Activated naive CD4-positive, alpha-beta T cell treated with anti-CD3 and anti-CD28 coated beads, Interleukin-2, amount 50 U/mL, for 24 hours (primary cell): ENCODE measurements around the gene TMEM87A.
"Not testable (repeated sequence)": the region's sequence is repeated elsewhere in the genome, so short reads cannot be mapped to it uniquely, and the experiment has no call there.

ENCODE experiments used
- H3K27ac Mint-ChIP-seq: one replicate; pipeline ENCODE4 v1.8.0; 2021; ENCODE audit warnings: mild to moderate bottlenecking, mixed read lengths
- H3K27me3 Mint-ChIP-seq: one replicate; pipeline ENCODE4 v1.8.0; 2021; ENCODE audit warnings: mixed read lengths
- H3K36me3 Mint-ChIP-seq: one replicate; pipeline ENCODE4 v1.8.0; 2021; ENCODE audit warnings: mixed read lengths
- H3K4me1 Mint-ChIP-seq: one replicate; pipeline ENCODE4 v1.8.0; 2021; ENCODE audit warnings: mixed read lengths
- H3K4me3 Mint-ChIP-seq: one replicate; pipeline ENCODE4 v1.8.0; 2021; ENCODE audit warnings: mild to moderate bottlenecking, mixed read lengths
- H3K9me3 Mint-ChIP-seq: one replicate; pipeline ENCODE4 v1.8.0; 2021; ENCODE audit warnings: mixed read lengths

The TMEM87A gene

GRCh38 chr15:42272939-42273899 lies at the start of gene TMEM87A, which contains the start of gene GANC:
Gene TMEM87A, minus strand, starts transcription at chr15:42273433. Its CDS starts 35 bp downstream, at chr15:42273398.
Gene GANC, plus strand, starts transcription at chr15:42273201. Its CDS starts 1,281 bp downstream, at chr15:42274482.
- Mint-ChIP-seq H3K4me3 (peak within 1 kb of the TSS; percentile 96), H3K27ac (peak within 1 kb of the TSS; percentile 100), H3K27me3 (no peaks in the 10 kb centered on the region), H3K9me3 (no peaks in the 10 kb centered on the region), H3K36me3 (peaks cover 4% of the 10 kb centered on the region), H3K4me1 (peaks cover 61% of the 10 kb centered on the region)

GRCh38 chr15:42319206-42319605 lies 46.0 kb upstream of the TMEM87A start:
- no peak overlapping the region for H3K4me3 Mint-ChIP-seq
- H3K9me3 Mint-ChIP-seq, result no peaks in the 10 kb centered on the region
- H3K27ac Mint-ChIP-seq, result no peak overlapping the region
- no peaks in the 10 kb centered on the region for H3K4me1 Mint-ChIP-seq
- H3K27me3 Mint-ChIP-seq, result no peaks in the 10 kb centered on the region
- peaks cover 29% of the 10 kb centered on the region for H3K36me3 Mint-ChIP-seq

- H3K4me1 Mint-ChIP-seq, H3K27me3 Mint-ChIP-seq, H3K9me3 Mint-ChIP-seq, H3K4me3 Mint-ChIP-seq, H3K27ac Mint-ChIP-seq: not testable (repeated sequence)
- H3K36me3 Mint-ChIP-seq, result peaks cover 18% of the 10 kb centered on the region
These were observed 43.1 kb upstream of the TMEM87A start for GRCh38 chr15:42316282-42316805.

- H3K4me3 Mint-ChIP-seq, result no peak overlapping the region
- peaks cover 17% of the 10 kb centered on the region for H3K36me3 Mint-ChIP-seq
- H3K4me1 Mint-ChIP-seq, result no peaks in the 10 kb centered on the region
- H3K27me3 Mint-ChIP-seq, result no peaks in the 10 kb centered on the region
- no peak overlapping the region for H3K27ac Mint-ChIP-seq
- H3K9me3 Mint-ChIP-seq, result no peaks in the 10 kb centered on the region
These were observed 42.3 kb upstream of the TMEM87A start for GRCh38 chr15:42315521-42315920.

GRCh38 chr15:42314818-42315217 lies 41.6 kb upstream of the TMEM87A start:
- Mint-ChIP-seq H3K27me3 (no peaks in the 10 kb centered on the region), H3K36me3 (peaks cover 21% of the 10 kb centered on the region), H3K9me3 (no peaks in the 10 kb centered on the region), H3K4me1 (no peaks in the 10 kb centered on the region), H3K4me3 (no peak overlapping the region), H3K27ac (no peak overlapping the region)

- Mint-ChIP-seq H3K4me3 (no peak overlapping the region), H3K27ac (no peak overlapping the region), H3K9me3 (no peaks in the 10 kb centered on the region), H3K36me3 (peaks cover 21% of the 10 kb centered on the region), H3K4me1 (no peaks in the 10 kb centered on the region), H3K27me3 (no peaks in the 10 kb centered on the region)
These were observed 40.2 kb upstream of the TMEM87A start for GRCh38 chr15:42313463-42313862.

- peaks cover 18% of the 10 kb centered on the region for H3K36me3 Mint-ChIP-seq
- H3K9me3 Mint-ChIP-seq, result peaks cover 5% of the 10 kb centered on the region
- H3K4me1 Mint-ChIP-seq, result no peaks in the 10 kb centered on the region
- no peaks in the 10 kb centered on the region for H3K27me3 Mint-ChIP-seq
- no peak overlapping the region for H3K4me3 Mint-ChIP-seq
- H3K27ac Mint-ChIP-seq, result no peak overlapping the region
These were observed 33.4 kb upstream of the TMEM87A start for GRCh38 chr15:42306681-42307080.

GRCh38 chr15:42301004-42301403 lies 27.8 kb upstream of the TMEM87A start:
- H3K4me1 Mint-ChIP-seq, H3K4me3 Mint-ChIP-seq, H3K27me3 Mint-ChIP-seq, H3K9me3 Mint-ChIP-seq, H3K27ac Mint-ChIP-seq: not testable (repeated sequence)
- peaks cover 29% of the 10 kb centered on the region for H3K36me3 Mint-ChIP-seq

- no peaks in the 10 kb centered on the region for H3K4me1 Mint-ChIP-seq
- no peak overlapping the region for H3K4me3 Mint-ChIP-seq
- no peaks in the 10 kb centered on the region for H3K27me3 Mint-ChIP-seq
- H3K36me3 Mint-ChIP-seq, result peaks cover 21% of the 10 kb centered on the region
- no peaks in the 10 kb centered on the region for H3K9me3 Mint-ChIP-seq
- H3K27ac Mint-ChIP-seq, result no peak overlapping the region
These were observed 15.9 kb upstream of the TMEM87A start for GRCh38 chr15:42289166-42289565.

GRCh38 chr15:42287931-42288330 lies 14.7 kb upstream of the TMEM87A start:
- H3K9me3 Mint-ChIP-seq, result no peaks in the 10 kb centered on the region
- no peaks in the 10 kb centered on the region for H3K4me1 Mint-ChIP-seq
- H3K4me3 Mint-ChIP-seq, result no peak overlapping the region
- no peak overlapping the region for H3K27ac Mint-ChIP-seq
- H3K36me3 Mint-ChIP-seq, result peaks cover 21% of the 10 kb centered on the region
- no peaks in the 10 kb centered on the region for H3K27me3 Mint-ChIP-seq

GRCh38 chr15:42286445-42287029 lies 13.3 kb upstream of the TMEM87A start:
- H3K27ac Mint-ChIP-seq, result no peak overlapping the region
- H3K4me3 Mint-ChIP-seq, result no peak overlapping the region
- H3K4me1 Mint-ChIP-seq, result no peaks in the 10 kb centered on the region
- peaks cover 18% of the 10 kb centered on the region for H3K36me3 Mint-ChIP-seq
- no peaks in the 10 kb centered on the region for H3K9me3 Mint-ChIP-seq
- no peaks in the 10 kb centered on the region for H3K27me3 Mint-ChIP-seq

GRCh38 chr15:42285034-42285433 lies 11.8 kb upstream of the TMEM87A start:
- Mint-ChIP-seq H3K27ac (no peak overlapping the region), H3K9me3 (no peaks in the 10 kb centered on the region), H3K4me1 (no peaks in the 10 kb centered on the region), H3K4me3 (no peak overlapping the region), H3K27me3 (no peaks in the 10 kb centered on the region), H3K36me3 (peaks cover 13% of the 10 kb centered on the region)

- H3K27ac Mint-ChIP-seq, result no peak overlapping the region
- no peaks in the 10 kb centered on the region for H3K9me3 Mint-ChIP-seq
- no peaks in the 10 kb centered on the region for H3K4me1 Mint-ChIP-seq
- H3K27me3 Mint-ChIP-seq, result no peaks in the 10 kb centered on the region
- H3K36me3 Mint-ChIP-seq, result peaks cover 13% of the 10 kb centered on the region
- H3K4me3 Mint-ChIP-seq, result no peak overlapping the region
These were observed 11.3 kb upstream of the TMEM87A start for GRCh38 chr15:42284551-42284950.

- Mint-ChIP-seq H3K4me1 (no peaks in the 10 kb centered on the region), H3K9me3 (no peaks in the 10 kb centered on the region), H3K36me3 (peaks cover 10% of the 10 kb centered on the region), H3K4me3 (no peak overlapping the region), H3K27me3 (no peaks in the 10 kb centered on the region), H3K27ac (no peak overlapping the region)
These were observed 10.4 kb upstream of the TMEM87A start for GRCh38 chr15:42283671-42284070.

GRCh38 chr15:42282926-42283325 lies 9.7 kb upstream of the TMEM87A start:
- Mint-ChIP-seq H3K9me3 (no peaks in the 10 kb centered on the region), H3K4me3 (no peak overlapping the region)

GRCh38 chr15:42282344-42282743 lies 9.1 kb upstream of the TMEM87A start:
- Mint-ChIP-seq H3K27me3 (no peaks in the 10 kb centered on the region), H3K4me3 (no peak overlapping the region), H3K36me3 (peaks cover 11% of the 10 kb centered on the region), H3K9me3 (no peaks in the 10 kb centered on the region), H3K4me1 (no peaks in the 10 kb centered on the region), H3K27ac (no peak overlapping the region)

More at GRCh38 chr15:42282926-42283325, 9.7 kb upstream of the TMEM87A start:
- H3K27me3 Mint-ChIP-seq, result no peaks in the 10 kb centered on the region
- H3K4me1 Mint-ChIP-seq, result no peaks in the 10 kb centered on the region
- H3K27ac Mint-ChIP-seq, result no peak overlapping the region
- peaks cover 11% of the 10 kb centered on the region for H3K36me3 Mint-ChIP-seq
